Measurements from ENCODE around the gene RNF222. TPM values are rescaled to one million over a fixed set of nuclear protein-coding genes. Genes with fewer than 3 reads are reported as not detected.

The RNF222 gene
- total RNA-seq, 1 experiment from 2014 or later = not detected

GRCh38 chr17:8393470-8394231 is 4.0 kb downstream of the RNF222 start:
- H3K27me3 Mint-ChIP-seq (ENCODE audit: insufficient read depth, unreplicated experiment) = peaks cover 12% of the 10 kb centered on the region
- H3K36me3 Mint-ChIP-seq (ENCODE audit: insufficient read depth, unreplicated experiment) = no peaks in the 10 kb centered on the region
- DNase-seq (ENCODE audit: unreplicated experiment) = no peak
- intact Hi-C loops (cut with micrococcal nuclease) = no loop called here
- CTCF ChIA-PET = interaction anchor here (1.5 to 2.3 kb wide), 2 partner anchors 10 to 17 kb away, joined by 7 to 9 read pairs; no protein-coding TSS in a partner anchor
- TF ChIP-seq CTCF (IDR thresholded peaks at IDR 0.05; ENCODE audit: unreplicated experiment) = no peak
- BruUV-seq (replicated peaks) = no TSS peak
- no peak overlapping the region for H3K27ac Mint-ChIP-seq (ENCODE audit: low read depth, unreplicated experiment)
- no peak overlapping the region for H3K4me3 Mint-ChIP-seq (ENCODE audit: unreplicated experiment)
- H3K9me3 Mint-ChIP-seq (ENCODE audit: unreplicated experiment) = no peaks in the 10 kb centered on the region
- POLR2A ChIA-PET = interaction anchor here (1.2 to 2.3 kb wide), 3 partner anchors 10 to 33 kb away, joined by 3 to 18 read pairs (median 3); partner anchors contain the start of gene RPL26
- H3K4me1 Mint-ChIP-seq (ENCODE audit: insufficient read depth, unreplicated experiment) = peaks cover 10% of the 10 kb centered on the region

- Mint-ChIP-seq H3K4me3 (ENCODE audit: unreplicated experiment) (no peak overlapping the region), H3K9me3 (ENCODE audit: unreplicated experiment) (no peaks in the 10 kb centered on the region), H3K27ac (ENCODE audit: low read depth, unreplicated experiment) (no peak overlapping the region), H3K27me3 (ENCODE audit: insufficient read depth, unreplicated experiment) (peaks cover 12% of the 10 kb centered on the region), H3K36me3 (ENCODE audit: insufficient read depth, unreplicated experiment) (no peaks in the 10 kb centered on the region), H3K4me1 (ENCODE audit: insufficient read depth, unreplicated experiment) (peaks cover 10% of the 10 kb centered on the region)
- no TSS peak for BruUV-seq (replicated peaks)
- no peak for DNase-seq (ENCODE audit: unreplicated experiment)
- CTCF ChIA-PET = interaction anchor here (2.3 kb wide), 1 partner anchor 17 kb away, joined by 9 read pairs; no protein-coding TSS in a partner anchor
- intact Hi-C loops (cut with micrococcal nuclease) = no loop called here
- POLR2A ChIA-PET = interaction anchor here (1.0 to 2.3 kb wide), 5 partner anchors 10 to 171 kb away, joined by 3 to 18 read pairs (median 3); partner anchors contain the start of gene RPL26
- no peak for TF ChIP-seq CTCF (IDR thresholded peaks at IDR 0.05; ENCODE audit: unreplicated experiment)
Observed at GRCh38 chr17:8392674-8393469, 4.8 kb downstream of the RNF222 start.

GRCh38 chr17:8392274-8392673 is 5.4 kb downstream of the RNF222 start:
- TF ChIP-seq CTCF (IDR thresholded peaks at IDR 0.05; ENCODE audit: unreplicated experiment) = no peak
- H3K4me3 Mint-ChIP-seq (ENCODE audit: unreplicated experiment) = no peak overlapping the region
- intact Hi-C loops (cut with micrococcal nuclease) = no loop called here
- H3K4me1 Mint-ChIP-seq (ENCODE audit: insufficient read depth, unreplicated experiment) = peaks cover 10% of the 10 kb centered on the region
- H3K36me3 Mint-ChIP-seq (ENCODE audit: insufficient read depth, unreplicated experiment) = no peaks in the 10 kb centered on the region
- H3K27me3 Mint-ChIP-seq (ENCODE audit: insufficient read depth, unreplicated experiment) = peaks cover 12% of the 10 kb centered on the region
- H3K27ac Mint-ChIP-seq (ENCODE audit: low read depth, unreplicated experiment) = no peak overlapping the region
- BruUV-seq (replicated peaks) = no TSS peak
- no peak for DNase-seq (ENCODE audit: unreplicated experiment)
- ChIA-PET POLR2A (interaction anchor here (0.9 to 2.3 kb wide), 4 partner anchors 9 to 171 kb away, joined by 3 to 18 read pairs (median 3); partner anchors contain the start of gene RPL26), CTCF (interaction anchor here (1.6 kb wide), 1 partner anchor 10 kb away, joined by 5 read pairs; no protein-coding TSS in a partner anchor)
- no peaks in the 10 kb centered on the region for H3K9me3 Mint-ChIP-seq (ENCODE audit: unreplicated experiment)

- ChIA-PET POLR2A (interaction anchor here (0.9 to 1.4 kb wide), 3 partner anchors 8 to 170 kb away, joined by 3 read pairs; no protein-coding TSS in a partner anchor), CTCF (interaction anchor here (0.7 to 1.6 kb wide), 3 partner anchors 9 to 509 kb away, joined by 3 to 5 read pairs (median 3); no protein-coding TSS in a partner anchor)
- Mint-ChIP-seq H3K36me3 (ENCODE audit: insufficient read depth, unreplicated experiment) (no peaks in the 10 kb centered on the region), H3K27ac (ENCODE audit: low read depth, unreplicated experiment) (no peak overlapping the region), H3K27me3 (ENCODE audit: insufficient read depth, unreplicated experiment) (peaks cover 8% of the 10 kb centered on the region), H3K4me3 (ENCODE audit: unreplicated experiment) (no peak overlapping the region), H3K9me3 (ENCODE audit: unreplicated experiment) (no peaks in the 10 kb centered on the region), H3K4me1 (ENCODE audit: insufficient read depth, unreplicated experiment) (peaks cover 10% of the 10 kb centered on the region)
- no peak for TF ChIP-seq CTCF (IDR thresholded peaks at IDR 0.05; ENCODE audit: unreplicated experiment)
- intact Hi-C loops (cut with micrococcal nuclease) = no loop called here
- BruUV-seq (replicated peaks) = no TSS peak
- no peak for DNase-seq (ENCODE audit: unreplicated experiment)
Observed at GRCh38 chr17:8391711-8392110, 5.9 kb downstream of the RNF222 start.

Data from MCF 10A (cell line).